ENCODE results near the gene LNX2.

The LNX2 gene

DNA sequence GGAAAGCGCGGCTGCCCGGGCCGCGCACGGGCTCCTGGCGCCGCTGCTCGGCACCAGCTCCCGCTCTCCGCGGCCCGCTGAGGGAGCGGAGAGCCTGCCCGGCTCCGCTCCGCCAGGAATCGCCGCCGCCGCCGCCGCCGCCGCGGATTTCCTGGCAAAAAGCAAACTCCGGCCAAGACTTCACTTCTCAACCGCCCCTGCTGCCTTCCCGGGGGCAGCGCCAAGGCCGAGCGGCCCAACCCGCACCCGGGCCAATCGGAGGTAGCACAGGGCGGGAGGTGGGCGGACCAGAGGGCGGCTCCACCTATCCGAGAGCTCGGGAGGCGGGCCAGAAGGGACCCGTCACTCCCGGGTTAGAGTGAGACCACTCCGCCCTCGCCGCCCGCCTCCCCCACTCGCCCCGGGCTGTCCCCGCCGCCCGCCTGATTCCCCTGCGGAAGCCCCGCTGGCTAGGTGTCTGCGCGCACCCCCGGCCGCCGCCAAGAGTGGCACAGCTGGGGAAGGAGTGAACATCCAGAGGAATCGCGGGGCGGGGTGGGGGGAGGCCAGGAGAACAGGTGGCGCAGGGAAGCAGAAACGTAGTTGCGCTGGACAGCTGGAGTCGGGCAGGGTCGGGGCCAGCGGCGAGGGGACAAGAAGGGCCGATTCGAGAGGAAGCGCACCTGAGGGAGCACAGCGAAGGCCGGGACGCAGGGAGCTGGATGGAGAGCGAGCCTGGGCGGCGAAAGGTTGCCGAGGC is at the start of gene LNX2:
TSS of gene LNX2 (minus strand) at position 153 of the 739 bp plus-strand sequence. CDS start 38,826 bp downstream, outside the sequence.
- DNase-seq: peak; percentile 98

DNA sequence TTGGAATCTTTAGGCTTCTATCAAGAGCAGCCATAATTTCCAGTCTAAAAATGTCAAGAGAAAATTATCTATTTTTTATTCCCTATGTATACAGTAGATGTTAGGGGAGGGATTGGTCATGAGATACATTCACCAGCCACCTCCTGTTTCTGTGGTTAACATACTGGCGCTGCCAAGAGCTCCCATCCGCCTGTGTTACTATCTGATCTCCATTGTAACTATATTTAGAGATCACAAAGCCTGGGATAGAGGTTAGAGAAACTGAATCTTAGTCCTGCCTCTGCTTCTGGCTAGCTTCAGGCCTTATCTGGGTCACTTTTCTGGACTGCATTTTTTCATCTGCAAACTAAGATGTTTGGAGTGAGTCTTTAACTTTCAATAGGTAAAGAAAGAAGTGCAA is 47.6 kb upstream of the LNX2 start:
- DNase-seq: no peak

DNA sequence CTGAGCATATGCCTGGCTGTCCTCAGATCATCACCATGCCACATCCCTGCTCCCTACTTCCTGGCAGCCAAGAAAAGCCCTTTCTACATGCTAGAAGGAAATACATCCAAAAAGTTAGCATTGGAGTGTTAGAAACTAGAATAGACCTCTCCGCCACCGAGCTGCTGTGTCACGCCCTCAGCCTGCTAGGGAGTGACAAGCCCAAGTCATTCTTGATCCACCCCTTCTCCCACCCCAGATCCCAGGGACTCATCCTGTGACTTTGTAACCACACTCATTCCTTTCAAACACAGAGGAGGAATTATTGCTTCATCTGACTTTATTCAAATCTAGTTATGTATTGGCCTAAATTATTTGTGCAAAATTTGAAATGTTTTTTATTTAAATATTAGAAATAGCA is 46.6 kb upstream of the LNX2 start:
- DNase-seq: no peak

DNA sequence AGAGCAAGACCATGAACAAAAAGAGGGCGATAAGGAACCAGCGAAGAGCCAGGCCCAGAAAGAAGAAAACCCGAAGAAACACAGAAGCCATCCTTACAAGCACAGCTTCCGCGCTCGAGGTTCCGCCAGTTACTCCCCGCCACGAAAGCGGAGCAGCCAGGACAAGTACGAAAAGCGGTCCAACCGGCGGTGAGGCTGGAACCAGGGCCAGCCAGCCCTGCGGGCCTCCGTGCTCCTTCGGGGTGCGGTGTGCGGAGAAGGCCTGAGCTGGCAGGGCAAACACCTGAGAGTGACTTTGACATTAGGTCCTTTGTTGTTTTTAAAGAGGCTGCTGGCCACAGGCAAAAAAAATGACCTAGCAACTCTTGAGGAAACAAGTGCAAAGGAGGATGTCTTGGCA is 45.4 kb upstream of the LNX2 start:
- no peak for DNase-seq

DNA sequence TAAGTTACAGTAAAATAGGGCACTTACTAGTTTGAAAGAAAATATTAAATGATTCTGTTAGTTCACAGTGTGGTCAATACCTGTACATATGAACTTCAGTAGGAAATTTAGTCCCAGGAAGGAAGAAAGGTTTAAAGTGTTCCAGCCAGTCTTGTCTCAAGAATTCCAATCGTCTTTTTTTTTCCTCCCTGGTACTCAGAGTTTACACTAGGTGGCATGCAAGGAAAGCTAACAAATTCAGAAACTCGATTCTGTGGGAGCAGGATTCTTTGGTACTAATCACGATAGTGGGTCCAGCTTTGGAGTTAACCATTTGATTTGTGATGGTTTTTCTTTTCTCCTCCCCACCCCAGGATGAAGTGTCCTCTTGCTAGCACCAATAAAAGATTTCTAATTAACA is 45.0 kb upstream of the LNX2 start:
- no peak for DNase-seq

DNA sequence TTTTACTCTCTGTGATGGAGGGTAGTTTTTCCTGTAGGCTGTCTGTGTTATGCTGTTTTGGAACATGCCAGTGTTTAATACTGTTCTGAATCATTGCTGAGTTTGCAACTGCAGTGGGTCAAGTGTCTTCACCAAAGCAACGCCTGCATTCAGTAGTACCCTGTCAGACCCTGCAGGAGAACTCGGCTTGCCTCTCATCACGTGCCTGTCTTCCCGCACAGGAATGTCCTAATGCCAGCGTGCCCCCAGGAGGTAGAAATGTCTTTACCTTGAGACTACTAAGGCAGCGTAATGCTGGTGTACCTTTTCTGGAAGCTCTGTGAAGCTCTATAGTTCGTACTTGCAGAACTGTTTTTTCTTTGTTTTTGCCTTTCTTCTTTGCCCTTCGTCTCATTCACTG is 43.6 kb upstream of the LNX2 start:
- no peak for DNase-seq

DNA sequence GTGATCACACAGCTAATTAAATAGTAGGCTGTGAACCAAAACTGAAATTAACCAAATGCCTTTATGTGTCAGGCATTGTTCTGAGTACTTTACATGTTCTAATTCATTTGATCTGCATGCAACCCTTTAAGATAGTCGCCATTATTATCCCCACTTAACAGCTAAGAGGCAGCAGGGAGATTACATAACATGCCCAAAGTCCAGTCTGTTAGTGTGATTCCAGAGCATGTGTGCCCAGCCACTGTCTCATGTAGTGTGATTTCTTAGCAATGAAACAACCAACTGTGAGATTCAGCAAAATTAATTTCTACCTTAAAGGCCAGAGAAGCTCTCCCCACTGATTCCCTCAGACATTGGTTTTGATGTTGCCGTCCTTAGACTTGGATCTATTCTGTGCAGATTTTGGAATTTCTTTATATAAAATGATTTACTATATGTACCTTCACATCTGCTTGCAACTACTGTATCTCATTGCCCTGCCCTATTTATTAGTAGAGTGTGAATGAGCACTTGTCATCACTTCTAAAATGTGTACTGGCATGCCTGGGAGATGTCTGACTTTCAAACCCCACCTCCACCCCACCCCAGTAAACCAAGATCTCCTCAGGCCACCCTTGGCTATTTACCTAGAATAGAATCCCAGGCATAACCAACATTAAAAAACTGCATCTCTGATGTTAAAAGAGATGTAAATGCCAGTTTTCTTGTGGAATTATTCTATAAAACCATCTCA is 42.6 kb upstream of the LNX2 start:
- no peak for DNase-seq

DNA sequence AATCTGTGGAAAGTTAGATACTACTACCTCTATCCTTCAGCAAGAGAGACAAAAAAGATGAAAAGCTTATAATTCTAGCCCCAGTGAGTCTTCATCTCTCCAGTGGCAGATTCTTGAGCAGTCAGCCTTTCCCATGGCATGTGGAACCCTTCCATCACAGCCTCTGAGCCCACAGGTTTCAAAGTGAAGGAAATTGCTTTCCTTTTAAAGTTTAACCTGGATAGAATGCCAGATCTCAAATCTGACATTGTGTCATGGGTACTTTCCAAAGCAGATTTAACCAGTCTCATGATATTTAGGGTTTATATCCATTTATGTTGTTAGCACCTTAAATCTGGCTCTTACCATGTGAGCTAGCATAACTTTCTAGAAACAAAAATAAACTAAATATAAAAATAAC is 40.7 kb upstream of the LNX2 start:
- no peak for DNase-seq

DNA sequence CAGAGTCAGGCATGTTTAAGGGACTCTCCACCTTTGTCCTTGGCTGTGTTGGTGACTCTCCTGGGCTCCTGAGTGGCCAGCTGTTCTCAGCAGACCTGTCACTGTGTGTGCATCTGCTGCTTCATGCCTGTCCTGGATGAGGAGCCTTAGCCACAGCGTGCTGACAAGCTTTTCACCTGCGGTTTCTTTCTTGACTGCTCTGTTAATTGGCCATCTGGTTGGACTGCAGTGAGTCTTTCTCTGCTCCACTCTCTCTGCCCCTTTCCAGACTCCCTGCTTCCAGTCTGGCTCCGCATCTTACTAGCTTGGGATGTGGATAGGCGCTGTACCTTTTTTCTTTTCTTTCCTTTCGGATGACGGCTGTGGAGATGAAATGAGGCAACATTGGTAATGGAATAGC is 40.2 kb upstream of the LNX2 start:
- no peak for DNase-seq

DNA sequence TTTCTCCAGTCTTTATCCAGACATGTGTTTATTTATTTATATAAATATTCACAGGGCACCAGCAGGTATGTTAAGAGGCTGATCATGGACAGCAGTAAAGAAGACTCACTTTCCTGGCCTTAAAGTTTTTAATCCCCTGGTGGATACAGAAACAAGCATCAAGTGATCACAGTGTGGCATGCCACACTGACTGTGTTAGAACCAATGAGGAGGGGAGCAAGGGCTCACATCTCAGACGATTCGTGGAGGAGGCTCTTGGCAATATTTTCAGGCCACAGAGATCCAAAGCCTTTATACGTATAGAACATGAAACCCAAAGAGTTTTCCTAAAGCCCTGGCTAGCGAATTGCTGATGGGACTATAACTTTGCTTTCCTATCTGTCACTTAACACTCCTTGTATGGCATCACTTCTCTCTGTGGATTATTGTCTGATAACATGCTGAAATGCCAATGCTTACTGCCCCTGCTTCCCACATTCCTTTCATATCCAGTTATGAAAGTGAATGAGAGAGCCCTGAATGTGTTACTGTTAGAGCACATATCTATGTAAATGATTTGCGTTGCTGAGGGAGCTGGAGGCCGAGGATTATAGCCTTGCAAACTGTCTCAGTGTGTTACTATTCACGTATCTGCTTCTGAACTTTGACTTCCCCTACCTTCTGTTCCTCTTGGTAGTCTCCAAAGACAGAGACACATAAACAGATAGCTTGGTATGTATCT is 39.0 kb upstream of the LNX2 start:
- DNase-seq: no peak

DNA sequence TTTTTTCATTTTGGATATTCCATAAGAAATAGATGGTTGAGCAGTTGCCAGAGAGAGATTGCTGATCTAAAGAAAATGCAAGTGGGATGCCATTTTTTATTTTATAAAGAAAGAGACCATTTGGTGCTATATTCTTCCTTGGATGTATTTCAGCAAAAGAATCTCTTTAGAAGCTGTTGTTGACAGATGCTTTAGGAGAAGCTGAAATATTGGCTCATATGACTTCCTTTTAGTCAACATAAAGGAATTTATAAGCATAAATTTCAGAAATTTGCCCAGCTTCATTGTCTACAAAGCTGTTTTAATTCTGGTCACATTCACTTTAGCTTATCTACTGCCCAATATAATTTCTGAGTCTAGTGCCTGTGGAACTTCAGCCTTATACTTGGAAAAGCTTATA is 38.2 kb upstream of the LNX2 start:
- DNase-seq: no peak

DNA sequence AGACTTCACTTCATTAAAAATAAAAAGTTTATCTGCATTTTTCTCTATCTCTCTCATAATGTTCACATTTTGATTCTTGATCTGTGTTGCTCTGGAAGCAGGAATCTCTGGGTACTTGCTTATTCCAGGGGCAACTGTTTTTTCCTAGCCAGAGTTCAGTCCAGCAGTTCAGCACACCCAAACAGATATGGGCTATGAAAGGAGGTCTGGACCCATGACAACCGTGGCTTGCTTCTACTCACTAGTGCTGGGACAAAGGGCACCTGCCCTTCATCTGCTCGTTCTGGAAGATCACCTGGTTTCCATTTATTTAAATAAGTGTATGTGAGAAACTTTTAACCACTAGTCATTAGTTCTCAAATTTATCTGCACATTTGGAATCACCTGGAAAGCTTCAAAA is 37.4 kb upstream of the LNX2 start:
- DNase-seq: no peak

DNA sequence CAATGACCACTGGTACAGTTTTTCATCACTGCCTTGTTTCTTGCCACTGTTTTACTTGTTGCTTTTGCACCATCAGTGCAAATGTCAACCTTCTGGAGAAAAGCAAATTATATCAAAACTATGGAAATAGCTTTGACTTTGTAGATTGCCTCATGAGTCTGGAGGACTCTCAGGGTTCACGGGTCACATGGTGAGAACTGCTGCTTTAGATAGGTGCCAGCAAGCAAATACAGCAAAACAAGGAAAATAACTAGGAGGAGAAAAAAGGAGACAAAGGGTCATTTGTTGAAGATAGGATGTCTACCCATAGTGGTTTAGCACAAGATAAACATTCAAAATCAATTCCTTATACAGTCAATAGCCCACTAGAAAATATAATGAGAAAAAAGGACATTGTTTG is 34.5 kb upstream of the LNX2 start:
- no peak for DNase-seq

DNA sequence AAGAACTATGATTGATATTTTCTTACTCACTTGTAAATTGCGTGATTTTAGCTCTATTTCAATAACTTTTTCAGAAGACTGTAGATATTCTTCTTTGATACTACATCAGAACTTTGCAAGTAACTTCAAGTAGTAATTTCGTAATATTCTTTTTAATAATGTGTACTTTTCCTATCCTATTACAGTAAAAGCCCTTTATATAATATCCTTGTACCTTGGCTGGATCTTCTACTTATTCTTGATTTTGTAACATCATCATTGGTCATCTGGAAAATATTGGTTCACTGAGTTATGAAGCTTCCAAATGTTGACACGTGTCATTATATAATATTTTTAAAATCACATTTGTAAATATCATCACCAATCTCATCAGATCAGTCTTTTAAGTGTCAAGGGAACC is 33.7 kb upstream of the LNX2 start:
- no peak for DNase-seq

DNA sequence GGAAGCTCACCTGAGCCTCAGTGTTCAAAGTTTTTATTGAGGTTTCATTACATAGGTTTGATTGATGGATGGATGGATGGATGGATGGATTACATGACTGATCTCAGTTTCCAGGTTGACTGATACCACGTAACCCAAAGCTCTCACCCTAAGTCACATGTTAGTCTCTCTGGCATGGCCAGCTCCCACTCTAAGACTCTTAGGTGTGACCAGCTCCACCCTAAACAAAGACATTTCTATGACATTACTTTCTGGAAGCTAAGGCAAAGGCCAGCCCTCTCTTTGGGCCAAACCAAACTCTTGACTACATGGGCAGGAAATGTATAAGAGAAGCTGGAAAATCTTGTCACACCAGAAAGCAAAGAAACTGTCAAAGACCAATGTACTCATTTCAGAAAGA is 30.0 kb upstream of the LNX2 start:
- no peak for DNase-seq

DNA sequence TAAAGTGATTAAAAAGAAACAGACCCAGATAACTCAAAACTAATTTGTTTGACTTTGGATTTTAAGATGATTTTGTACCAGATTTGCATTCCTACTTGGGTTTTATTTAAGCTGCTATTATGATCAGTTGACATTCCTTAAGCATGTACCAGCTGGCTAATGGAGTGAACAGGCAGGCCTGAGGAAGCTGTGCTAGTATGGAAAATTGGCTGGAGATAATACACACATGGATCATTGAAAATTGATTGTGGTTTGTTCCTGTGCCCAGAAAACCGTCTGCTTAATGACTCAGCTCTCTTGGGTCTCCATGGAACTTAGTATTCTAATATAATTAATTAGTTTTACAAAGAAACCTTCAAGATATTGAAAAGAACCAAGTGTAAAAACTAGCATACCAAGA is 24.0 kb upstream of the LNX2 start:
- DNase-seq: no peak

DNA sequence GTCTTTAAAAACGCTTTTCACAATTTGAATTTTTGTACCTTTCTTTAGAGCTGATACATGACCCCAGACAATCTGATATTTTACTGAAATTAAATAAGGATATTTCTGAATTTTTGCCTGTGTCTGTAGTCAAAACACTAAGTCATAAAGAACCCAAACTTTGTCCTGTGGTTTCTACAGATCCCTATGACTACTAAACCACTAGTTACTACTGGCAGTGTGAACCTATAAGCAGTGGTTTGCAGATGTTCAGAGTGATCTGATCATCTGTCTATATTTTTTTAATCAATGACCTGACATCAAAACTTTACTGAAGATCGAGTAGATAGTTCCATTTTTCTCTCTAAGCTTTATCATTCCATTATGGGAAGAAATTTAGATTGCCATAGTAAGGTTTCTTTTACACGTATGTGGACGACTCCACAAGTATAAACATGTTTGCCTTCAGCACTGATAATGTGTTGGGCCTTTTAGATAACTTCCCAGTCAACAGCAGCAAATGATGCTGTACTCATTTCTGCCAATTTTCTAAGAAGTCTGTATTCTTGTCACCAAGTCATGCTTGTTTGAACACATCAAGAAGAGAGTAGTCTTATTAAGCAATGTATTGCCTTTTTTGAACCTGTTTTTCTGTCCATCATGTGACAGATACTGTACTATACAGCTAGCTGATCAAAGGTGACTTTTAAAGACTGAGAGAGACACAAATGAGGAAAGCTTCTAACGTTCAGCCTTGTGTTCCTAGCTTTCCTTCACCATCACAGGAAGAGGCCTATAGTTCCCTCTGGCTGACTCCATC is 23.2 kb upstream of the LNX2 start:
- no peak for DNase-seq

DNA sequence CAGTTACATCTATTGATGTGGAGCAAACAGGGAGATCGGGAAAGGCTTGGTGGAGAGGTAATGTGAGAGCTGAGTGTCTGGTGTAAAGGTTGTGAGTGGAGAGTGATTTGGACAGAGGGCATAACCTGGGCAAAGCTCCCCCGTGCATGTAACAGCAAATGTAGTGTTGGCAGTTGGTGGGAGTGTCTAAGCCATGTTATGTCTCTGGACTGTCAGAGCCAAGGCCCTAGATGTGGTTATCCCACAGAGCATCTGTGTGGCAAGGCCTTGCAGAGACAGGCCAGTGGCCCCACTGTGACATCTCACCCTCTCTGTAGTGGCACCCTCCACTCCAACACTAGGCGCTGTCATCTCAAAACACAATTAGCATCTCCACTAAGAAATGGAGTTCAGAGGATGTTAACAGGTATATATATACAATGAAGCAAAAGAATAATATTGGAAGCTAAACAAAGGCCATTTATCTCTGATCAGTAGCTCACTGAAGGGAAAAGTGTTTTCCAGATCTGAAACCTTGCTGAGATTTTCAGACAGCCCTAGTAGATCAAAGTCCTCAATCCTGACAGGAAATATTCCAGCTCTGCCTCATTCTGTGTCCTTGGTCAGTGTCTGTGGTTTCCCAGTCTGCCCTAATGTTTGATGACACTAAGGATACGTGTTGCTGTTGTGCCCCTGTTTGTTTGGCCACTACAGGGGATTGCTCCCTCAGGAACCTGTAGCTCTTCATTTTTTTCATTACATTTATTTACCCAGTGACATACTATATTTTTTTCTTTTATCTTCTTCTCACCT is 21.6 kb upstream of the LNX2 start:
- no peak for DNase-seq

DNA sequence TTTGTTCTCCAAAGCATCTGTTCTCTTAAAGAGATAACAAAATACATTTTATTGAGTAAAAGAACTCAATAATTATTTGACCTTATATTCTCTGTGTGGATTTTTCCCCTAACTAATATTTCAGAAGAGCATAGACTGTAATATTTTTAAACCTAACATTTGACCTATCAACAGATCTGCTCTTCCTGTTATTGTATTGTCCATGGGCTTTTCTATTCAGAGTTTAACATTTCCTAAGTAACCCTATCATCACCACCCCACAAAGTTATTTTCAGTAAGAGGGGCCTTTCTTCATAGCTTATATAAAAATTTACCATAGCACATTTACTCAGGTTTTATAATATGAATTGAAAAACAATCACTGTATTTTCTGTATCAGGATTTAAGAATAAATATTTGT is 18.9 kb upstream of the LNX2 start:
- DNase-seq: no peak

DNA sequence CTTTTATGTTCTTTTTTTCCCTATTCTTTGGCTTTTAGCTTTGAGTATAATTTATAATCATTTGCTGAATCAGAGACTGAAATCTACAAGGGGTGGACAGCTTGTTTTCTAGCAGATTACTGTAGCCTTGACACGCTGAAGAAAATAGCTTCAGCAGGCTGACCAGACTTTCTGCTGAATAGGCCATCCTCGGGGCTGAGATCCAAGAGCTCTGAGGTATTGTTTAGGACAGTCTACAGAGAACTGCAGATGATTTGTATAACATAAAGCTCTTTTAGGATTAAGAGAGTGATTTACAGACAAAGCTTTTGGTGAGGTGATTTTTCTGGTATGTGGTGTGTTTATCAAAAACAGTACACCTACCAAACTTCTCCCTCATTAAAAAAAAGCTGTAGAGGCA is 18.2 kb upstream of the LNX2 start:
- no peak for DNase-seq

DNA sequence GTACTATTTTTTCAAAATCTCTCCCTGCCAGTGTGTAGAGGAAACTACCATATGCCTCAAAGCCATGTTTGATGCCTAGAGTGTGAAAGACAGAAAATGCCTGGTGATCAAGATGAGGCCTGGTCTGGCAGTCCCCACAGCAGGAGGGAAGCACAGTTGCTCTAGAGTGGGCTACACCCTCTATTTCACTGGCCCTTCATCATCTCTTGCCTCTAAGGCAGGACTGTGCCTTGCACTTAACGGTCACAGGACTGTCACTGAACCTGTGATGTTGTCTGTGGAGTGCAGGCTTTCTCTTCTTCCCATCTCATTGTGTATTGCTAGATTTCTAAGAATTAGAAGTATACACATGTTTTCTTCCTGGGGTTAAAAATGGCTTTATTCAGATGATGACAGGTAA is 17.7 kb upstream of the LNX2 start:
- no peak for DNase-seq

DNA sequence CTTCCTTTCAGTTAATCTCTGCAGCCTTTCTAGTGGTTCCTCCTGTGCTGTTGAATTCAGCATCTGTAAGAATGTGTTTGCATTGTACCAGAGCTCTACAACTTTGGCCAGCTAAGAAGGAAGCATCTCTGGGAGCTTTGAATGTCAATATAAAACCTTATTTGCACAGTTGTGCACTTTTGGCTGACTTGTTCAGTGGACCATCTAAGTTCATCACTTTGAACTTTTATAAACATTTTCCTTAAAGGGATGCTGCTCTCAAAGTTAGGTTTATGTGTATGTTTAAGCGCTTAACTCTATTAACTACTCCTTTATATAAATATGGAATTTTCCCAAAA is 16.9 kb upstream of the LNX2 start:
- no peak for DNase-seq

Data from suppressor macrophage treated with lipopolysaccharide for 4 hours (primary cell).